HepG2 (cell line): ENCODE measurements around the gene ARL3. TPM values are rescaled to one million over a fixed set of nuclear protein-coding genes. Genes with fewer than 3 reads are reported as not detected.

Source experiments
- BCLAF1 ChIP-seq: fragments of 450-650 bp; IDR thresholded peaks from 2 replicates; pipeline ENCODE4 v1.6.1; 2017; ENCODE audit warnings: mild to moderate bottlenecking
- CEBPG ChIP-seq: IDR thresholded peaks from 2 replicates; pipeline ENCODE4 v1.6.1; 2016
- ELF3 ChIP-seq: IDR thresholded peaks from 2 replicates; pipeline ENCODE4 v1.6.1; 2016; ENCODE audit warnings: missing genetic modification reagents, missing compliant biosample characterization
- EP300 ChIP-seq, 3 experiments: sonication (generic) in 1 of 3; formaldehyde crosslinking in 1 of 3; IDR thresholded peaks; 2 replicates each; pipeline versions ENCODE4 v1.5.1 to v1.6.1; 2011 to 2020; ENCODE audit warnings: low read depth in 2 of 3, low read length in 2 of 3, borderline replicate concordance in 1 of 3, improper control_type of control experiment in 1 of 3, mild to moderate bottlenecking in 1 of 3, missing genetic modification reagents in 1 of 3, moderate library complexity in 1 of 3
- KLF13 ChIP-seq: sonication (generic); formaldehyde crosslinking; IDR thresholded peaks from 2 replicates; pipeline ENCODE4 v1.4.0; 2020; ENCODE audit warnings: mild to moderate bottlenecking, missing genetic modification reagents
- MAFK ChIP-seq, 2 experiments: IDR thresholded peaks in 1 of 2; conservative IDR thresholded peaks in 1 of 2; 2 replicates each; pipeline ENCODE4 v1.6.1; 2011; ENCODE audit warnings: improper control_type of control experiment in 2 of 2, low read length in 2 of 2
- MXD3 ChIP-seq: IDR thresholded peaks from 2 replicates; pipeline ENCODE4 v1.6.1; 2016; ENCODE audit warnings: mild to moderate bottlenecking, missing biosample characterization, missing genetic modification reagents
- NFE2L1 ChIP-seq: sonication (generic); formaldehyde crosslinking; IDR thresholded peaks from 2 replicates; pipeline ENCODE4 v1.4.0; 2020; ENCODE audit warnings: missing genetic modification reagents, mild to moderate bottlenecking, borderline replicate concordance
- PITX1 ChIP-seq: sonication (generic); formaldehyde crosslinking; IDR thresholded peaks from 2 replicates; pipeline ENCODE4 v1.5.1; 2020; ENCODE audit warnings: mild to moderate bottlenecking, missing genetic modification reagents
- RXRB ChIP-seq: IDR thresholded peaks from 2 replicates; pipeline ENCODE4 v1.6.1; 2016; ENCODE audit warnings: borderline replicate concordance, missing genetic modification reagents, missing compliant biosample characterization
- ZNF230 ChIP-seq: sonication (generic); formaldehyde crosslinking; IDR thresholded peaks from 2 replicates; pipeline ENCODE4 v1.4.0; 2020; ENCODE audit warnings: mild to moderate bottlenecking, missing genetic modification reagents
- ZNF598 ChIP-seq: sonication (generic); formaldehyde crosslinking; IDR thresholded peaks from 2 replicates; pipeline ENCODE4 v1.5.1; 2020; ENCODE audit warnings: mild to moderate bottlenecking, missing genetic modification reagents, borderline replicate concordance
- polyA plus RNA-seq, 8 experiments: library from polyadenylated mRNA; depleted of rRNA in 3 of 8; stranded (reverse) in 7 of 8; unstranded in 1 of 8; fragments of >200 nt; fragmentation: Illumina TruSeq in 4 of 8; extraction: Trizol in 4 of 8; gene quantifications; 2 replicates each; pipeline versions ENCODE4 v1.2.1 to v1.2.3, GENCODE V29; 2011 to 2016; ENCODE audit warnings: low read depth in 4 of 8, missing spikeins in 1 of 8, mixed read lengths in 1 of 8; ENCODE audit not compliant: insufficient read depth in 1 of 8
- total RNA-seq, 5 experiments: library from RNA; depleted of rRNA; stranded (reverse); fragments of >200 nt; fragmentation: Illumina TruSeq; extraction: Trizol; gene quantifications; 2 replicates each; pipeline ENCODE4 v1.2.3, GENCODE V29; 2016; ENCODE audit warnings: low read depth in 1 of 5
- TF ChIP-seq, protein P1 (sequence below): sonication (generic); formaldehyde crosslinking; IDR thresholded peaks from 2 replicates; pipeline ENCODE4 v1.9.0; 2021; ENCODE audit warnings: mild to moderate bottlenecking, missing genetic modification reagents
- TF ChIP-seq, protein P2 (sequence below): sonication (generic); formaldehyde crosslinking; IDR thresholded peaks from 2 replicates; pipeline ENCODE4 v1.4.0; 2020; ENCODE audit warnings: missing genetic modification reagents, borderline replicate concordance
- TF ChIP-seq, protein P3 (sequence below): sonication (generic); formaldehyde crosslinking; IDR thresholded peaks from 2 replicates; pipeline ENCODE4 v1.9.0; 2021; ENCODE audit warnings: missing genetic modification reagents, mild to moderate bottlenecking, borderline replicate concordance

ARL3 gene
- total and polyA plus RNA-seq, 2 of the 13 experiments (the other 11 are each of a cell fraction or from before 2014, with no cell fraction given) = 5.2 to 6.6 TPM

- TF ChIP-seq, protein P1, sequence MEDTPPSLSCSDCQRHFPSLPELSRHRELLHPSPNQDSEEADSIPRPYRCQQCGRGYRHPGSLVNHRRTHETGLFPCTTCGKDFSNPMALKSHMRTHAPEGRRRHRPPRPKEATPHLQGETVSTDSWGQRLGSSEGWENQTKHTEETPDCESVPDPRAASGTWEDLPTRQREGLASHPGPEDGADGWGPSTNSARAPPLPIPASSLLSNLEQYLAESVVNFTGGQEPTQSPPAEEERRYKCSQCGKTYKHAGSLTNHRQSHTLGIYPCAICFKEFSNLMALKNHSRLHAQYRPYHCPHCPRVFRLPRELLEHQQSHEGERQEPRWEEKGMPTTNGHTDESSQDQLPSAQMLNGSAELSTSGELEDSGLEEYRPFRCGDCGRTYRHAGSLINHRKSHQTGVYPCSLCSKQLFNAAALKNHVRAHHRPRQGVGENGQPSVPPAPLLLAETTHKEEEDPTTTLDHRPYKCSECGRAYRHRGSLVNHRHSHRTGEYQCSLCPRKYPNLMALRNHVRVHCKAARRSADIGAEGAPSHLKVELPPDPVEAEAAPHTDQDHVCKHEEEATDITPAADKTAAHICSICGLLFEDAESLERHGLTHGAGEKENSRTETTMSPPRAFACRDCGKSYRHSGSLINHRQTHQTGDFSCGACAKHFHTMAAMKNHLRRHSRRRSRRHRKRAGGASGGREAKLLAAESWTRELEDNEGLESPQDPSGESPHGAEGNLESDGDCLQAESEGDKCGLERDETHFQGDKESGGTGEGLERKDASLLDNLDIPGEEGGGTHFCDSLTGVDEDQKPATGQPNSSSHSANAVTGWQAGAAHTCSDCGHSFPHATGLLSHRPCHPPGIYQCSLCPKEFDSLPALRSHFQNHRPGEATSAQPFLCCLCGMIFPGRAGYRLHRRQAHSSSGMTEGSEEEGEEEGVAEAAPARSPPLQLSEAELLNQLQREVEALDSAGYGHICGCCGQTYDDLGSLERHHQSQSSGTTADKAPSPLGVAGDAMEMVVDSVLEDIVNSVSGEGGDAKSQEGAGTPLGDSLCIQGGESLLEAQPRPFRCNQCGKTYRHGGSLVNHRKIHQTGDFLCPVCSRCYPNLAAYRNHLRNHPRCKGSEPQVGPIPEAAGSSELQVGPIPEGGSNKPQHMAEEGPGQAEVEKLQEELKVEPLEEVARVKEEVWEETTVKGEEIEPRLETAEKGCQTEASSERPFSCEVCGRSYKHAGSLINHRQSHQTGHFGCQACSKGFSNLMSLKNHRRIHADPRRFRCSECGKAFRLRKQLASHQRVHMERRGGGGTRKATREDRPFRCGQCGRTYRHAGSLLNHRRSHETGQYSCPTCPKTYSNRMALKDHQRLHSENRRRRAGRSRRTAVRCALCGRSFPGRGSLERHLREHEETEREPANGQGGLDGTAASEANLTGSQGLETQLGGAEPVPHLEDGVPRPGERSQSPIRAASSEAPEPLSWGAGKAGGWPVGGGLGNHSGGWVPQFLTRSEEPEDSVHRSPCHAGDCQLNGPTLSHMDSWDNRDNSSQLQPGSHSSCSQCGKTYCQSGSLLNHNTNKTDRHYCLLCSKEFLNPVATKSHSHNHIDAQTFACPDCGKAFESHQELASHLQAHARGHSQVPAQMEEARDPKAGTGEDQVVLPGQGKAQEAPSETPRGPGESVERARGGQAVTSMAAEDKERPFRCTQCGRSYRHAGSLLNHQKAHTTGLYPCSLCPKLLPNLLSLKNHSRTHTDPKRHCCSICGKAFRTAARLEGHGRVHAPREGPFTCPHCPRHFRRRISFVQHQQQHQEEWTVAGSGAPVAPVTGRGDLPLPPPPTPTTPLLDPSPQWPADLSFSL (CRISPR knock-in tag) = no peak
- TF ChIP-seq EP300 (IDR thresholded peaks at IDR 0.05; ENCODE audit: low read depth in 2 of 2, low read length in 2 of 2) (0 out of 4 replicates have a peak, but pooled peaks of 1 of the 2 experiments have one; percentile 26), EP300 (CRISPR knock-in tag; IDR thresholded peaks at IDR 0.05; ENCODE audit: borderline replicate concordance) (peak; percentile 49; the same call in 1 of the 2 replicates), ZNF598 (no peak), PITX1 (CRISPR knock-in tag) (peak; percentile 23; the same call in 1 of the 2 replicates), RXRB (CRISPR knock-in tag) (peak; percentile 51; the same call in 1 of the 2 replicates), NFE2L1 (CRISPR knock-in tag) (no peak), BCLAF1 (no peak), KLF13 (CRISPR knock-in tag) (no peak), CEBPG (peak; percentile 26; the same call in 1 of the 2 replicates), ZNF230 (CRISPR knock-in tag) (no peak), MAFK (conservative IDR thresholded peaks at IDR 0.05 in 1 of 2, IDR thresholded peaks at IDR 0.05 in 1 of 2; ENCODE audit: low read length in 2 of 2) (no peak), ELF3 (CRISPR knock-in tag) (no peak), MXD3 (CRISPR knock-in tag) (no peak)
- TF ChIP-seq, protein P2, sequence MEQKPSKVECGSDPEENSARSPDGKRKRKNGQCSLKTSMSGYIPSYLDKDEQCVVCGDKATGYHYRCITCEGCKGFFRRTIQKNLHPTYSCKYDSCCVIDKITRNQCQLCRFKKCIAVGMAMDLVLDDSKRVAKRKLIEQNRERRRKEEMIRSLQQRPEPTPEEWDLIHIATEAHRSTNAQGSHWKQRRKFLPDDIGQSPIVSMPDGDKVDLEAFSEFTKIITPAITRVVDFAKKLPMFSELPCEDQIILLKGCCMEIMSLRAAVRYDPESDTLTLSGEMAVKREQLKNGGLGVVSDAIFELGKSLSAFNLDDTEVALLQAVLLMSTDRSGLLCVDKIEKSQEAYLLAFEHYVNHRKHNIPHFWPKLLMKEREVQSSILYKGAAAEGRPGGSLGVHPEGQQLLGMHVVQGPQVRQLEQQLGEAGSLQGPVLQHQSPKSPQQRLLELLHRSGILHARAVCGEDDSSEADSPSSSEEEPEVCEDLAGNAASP (CRISPR knock-in tag) = no peak
- TF ChIP-seq, protein P3, sequence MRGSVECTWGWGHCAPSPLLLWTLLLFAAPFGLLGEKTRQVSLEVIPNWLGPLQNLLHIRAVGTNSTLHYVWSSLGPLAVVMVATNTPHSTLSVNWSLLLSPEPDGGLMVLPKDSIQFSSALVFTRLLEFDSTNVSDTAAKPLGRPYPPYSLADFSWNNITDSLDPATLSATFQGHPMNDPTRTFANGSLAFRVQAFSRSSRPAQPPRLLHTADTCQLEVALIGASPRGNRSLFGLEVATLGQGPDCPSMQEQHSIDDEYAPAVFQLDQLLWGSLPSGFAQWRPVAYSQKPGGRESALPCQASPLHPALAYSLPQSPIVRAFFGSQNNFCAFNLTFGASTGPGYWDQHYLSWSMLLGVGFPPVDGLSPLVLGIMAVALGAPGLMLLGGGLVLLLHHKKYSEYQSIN (CRISPR knock-in tag) = no peak
Measured at GRCh38 chr10:102627736-102628293, 86.4 kb downstream of the ARL3 start (continued).
